ENCODE data around the gene EIF5AL1. TPM values are rescaled to one million over a fixed set of nuclear protein-coding genes. Genes with fewer than 3 reads are reported as not detected.
A peak's percentile ranks its signal among the peaks of the same experiment; 100 is the strongest.
"Not testable (repeated sequence)": the region's sequence is repeated elsewhere in the genome, so short reads cannot be mapped to it uniquely, and the experiment has no call there.

EIF5AL1 gene
- total RNA-seq, 1 donor from 2014 or later = 0.21 TPM

DNA sequence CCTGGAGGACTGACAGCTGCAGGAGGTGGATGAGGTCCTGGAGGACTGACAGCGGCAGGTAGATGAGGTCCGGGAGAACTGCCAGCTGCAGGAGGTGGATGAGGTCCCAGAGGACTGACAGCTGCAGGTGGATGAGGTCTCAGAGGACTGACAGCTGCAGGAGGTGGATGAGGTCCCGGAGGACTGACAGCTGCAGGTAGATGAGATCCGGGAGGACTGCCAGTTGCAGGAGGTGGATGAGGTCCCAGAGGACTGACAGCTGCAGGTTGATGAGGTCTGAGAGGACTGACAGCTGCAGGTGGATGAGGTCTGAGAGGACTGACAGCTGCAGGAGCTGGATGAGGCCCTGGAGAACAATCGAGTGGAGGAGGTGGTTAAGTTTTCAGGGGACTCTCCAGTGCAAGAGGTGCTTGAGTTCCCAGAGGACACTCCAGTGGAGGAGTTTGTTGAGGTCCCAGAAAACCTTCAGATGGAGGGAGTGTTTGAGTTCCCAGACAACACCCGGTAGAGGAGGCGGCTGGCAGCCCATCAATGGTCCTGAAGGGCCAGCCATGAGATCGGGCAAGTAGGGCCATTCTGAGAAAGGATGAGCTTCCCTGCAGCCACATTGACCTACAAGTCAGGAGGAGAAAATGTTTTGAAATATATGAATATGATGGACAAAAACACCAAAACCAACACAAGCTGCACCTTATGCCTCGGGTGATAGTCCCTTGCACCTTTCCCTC is 4.7 kb upstream of the EIF5AL1 start:
- Mint-ChIP-seq H3K36me3 (ENCODE audit: low read depth) (no peaks in the 10 kb centered on the region), H3K9me3 (peaks cover 6% of the 10 kb centered on the region), H3K4me3 (no peak overlapping the region), H3K4me1 (peaks cover 24% of the 10 kb centered on the region), H3K27ac (ENCODE audit: unreplicated experiment) (peak overlapping the region; percentile 57), H3K27me3 (ENCODE audit: low read depth) (no peaks in the 10 kb centered on the region)
- TF ChIP-seq, protein P1, sequence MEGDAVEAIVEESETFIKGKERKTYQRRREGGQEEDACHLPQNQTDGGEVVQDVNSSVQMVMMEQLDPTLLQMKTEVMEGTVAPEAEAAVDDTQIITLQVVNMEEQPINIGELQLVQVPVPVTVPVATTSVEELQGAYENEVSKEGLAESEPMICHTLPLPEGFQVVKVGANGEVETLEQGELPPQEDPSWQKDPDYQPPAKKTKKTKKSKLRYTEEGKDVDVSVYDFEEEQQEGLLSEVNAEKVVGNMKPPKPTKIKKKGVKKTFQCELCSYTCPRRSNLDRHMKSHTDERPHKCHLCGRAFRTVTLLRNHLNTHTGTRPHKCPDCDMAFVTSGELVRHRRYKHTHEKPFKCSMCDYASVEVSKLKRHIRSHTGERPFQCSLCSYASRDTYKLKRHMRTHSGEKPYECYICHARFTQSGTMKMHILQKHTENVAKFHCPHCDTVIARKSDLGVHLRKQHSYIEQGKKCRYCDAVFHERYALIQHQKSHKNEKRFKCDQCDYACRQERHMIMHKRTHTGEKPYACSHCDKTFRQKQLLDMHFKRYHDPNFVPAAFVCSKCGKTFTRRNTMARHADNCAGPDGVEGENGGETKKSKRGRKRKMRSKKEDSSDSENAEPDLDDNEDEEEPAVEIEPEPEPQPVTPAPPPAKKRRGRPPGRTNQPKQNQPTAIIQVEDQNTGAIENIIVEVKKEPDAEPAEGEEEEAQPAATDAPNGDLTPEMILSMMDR (conservative IDR thresholded peaks at IDR 0.05) = no peak
- no peak for DNase-seq (ENCODE audit: low read depth, low spot score)

DNA sequence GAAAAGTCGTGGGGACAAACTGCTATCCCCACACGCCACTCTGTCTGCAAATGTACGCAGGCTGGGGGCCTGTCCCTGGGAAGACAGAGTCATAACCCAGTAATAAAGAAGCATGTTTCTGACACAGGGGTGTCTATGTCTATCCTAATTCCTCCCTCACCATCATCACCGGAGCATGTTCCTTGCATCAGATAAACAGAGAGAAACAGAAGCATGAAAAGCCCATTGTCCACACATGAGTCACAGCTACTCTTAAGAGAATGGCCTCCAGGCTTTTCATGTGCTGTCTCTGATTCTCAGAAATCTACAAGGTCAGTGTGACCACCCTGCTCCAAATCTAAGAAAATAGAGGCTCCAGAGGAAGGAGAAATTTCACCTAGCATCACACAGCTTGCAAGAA is 4.1 kb upstream of the EIF5AL1 start:
- DNase-seq (ENCODE audit: low read depth, low spot score); H3K27me3 Mint-ChIP-seq (ENCODE audit: low read depth); H3K4me3 Mint-ChIP-seq; H3K9me3 Mint-ChIP-seq; H3K36me3 Mint-ChIP-seq (ENCODE audit: low read depth): not testable (repeated sequence)
- H3K27ac Mint-ChIP-seq (ENCODE audit: unreplicated experiment) = peak overlapping the region; percentile 57
- H3K4me1 Mint-ChIP-seq = peaks cover 19% of the 10 kb centered on the region

DNA sequence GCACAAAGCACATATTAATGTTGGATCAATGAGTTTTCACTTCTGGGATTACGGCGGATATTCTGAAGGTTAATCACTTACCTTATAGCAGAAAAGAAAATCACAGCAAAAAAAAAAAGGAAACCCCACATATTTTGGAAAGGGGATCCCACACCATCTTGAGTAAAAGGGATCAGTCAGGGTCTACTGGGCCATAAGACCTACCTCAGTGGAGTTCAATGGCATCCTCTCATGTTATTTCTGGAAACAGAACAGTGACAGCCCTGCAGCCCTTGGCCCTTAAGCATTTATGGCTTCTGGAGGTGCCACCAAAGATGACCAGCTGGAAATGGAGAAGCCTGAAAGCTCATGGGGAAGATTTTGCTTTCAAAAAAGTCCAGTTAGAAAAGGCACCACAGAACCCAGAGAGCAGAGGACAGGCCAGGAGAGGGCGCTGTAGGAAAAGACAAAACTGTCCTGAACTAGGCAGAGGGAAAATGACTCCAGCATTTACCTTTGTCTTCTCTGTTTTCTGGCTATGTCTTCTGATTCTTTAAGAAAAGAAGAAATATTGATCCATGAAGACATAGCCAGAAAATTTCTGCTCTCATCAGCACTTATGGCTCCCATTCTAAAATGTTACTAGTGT is 2.9 kb upstream of the EIF5AL1 start:
- peaks cover 19% of the 10 kb centered on the region for H3K4me1 Mint-ChIP-seq
- DNase-seq (ENCODE audit: low read depth, low spot score); H3K27ac Mint-ChIP-seq (ENCODE audit: unreplicated experiment); H3K27me3 Mint-ChIP-seq (ENCODE audit: low read depth); H3K9me3 Mint-ChIP-seq; H3K36me3 Mint-ChIP-seq (ENCODE audit: low read depth); H3K4me3 Mint-ChIP-seq: not testable (repeated sequence)

DNA sequence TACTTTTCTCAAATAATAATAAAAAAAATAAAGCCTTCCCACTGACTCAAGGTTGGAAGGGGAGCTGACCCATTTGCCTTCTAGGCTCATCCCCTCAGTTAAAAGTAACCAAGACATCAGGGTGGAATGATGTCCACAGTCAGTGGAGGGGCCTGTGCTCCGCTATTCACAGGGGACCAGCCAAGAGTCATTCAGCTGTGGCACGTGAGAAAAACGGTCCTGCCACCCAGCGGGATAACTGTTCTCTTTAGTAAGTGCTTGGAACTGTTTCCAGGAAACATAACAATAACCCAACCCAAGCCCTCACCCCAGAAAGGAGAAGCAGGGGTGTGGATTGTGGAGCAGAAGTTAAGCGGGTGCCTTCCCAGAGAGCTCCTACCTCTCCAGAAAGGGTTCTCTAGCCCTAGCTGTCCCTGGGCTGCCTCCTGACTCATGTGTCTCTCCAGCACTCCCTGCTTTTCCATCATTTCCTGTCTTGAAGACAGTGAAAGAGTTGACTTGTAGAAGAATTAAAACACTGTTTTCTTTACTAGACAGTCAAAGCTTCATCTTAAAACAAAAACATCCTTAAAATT is 2.3 kb upstream of the EIF5AL1 start:
- not testable (repeated sequence) for H3K4me3 Mint-ChIP-seq; H3K27me3 Mint-ChIP-seq (ENCODE audit: low read depth); H3K9me3 Mint-ChIP-seq; H3K27ac Mint-ChIP-seq (ENCODE audit: unreplicated experiment); DNase-seq (ENCODE audit: low read depth, low spot score); H3K36me3 Mint-ChIP-seq (ENCODE audit: low read depth)
- peaks cover 19% of the 10 kb centered on the region for H3K4me1 Mint-ChIP-seq

DNA sequence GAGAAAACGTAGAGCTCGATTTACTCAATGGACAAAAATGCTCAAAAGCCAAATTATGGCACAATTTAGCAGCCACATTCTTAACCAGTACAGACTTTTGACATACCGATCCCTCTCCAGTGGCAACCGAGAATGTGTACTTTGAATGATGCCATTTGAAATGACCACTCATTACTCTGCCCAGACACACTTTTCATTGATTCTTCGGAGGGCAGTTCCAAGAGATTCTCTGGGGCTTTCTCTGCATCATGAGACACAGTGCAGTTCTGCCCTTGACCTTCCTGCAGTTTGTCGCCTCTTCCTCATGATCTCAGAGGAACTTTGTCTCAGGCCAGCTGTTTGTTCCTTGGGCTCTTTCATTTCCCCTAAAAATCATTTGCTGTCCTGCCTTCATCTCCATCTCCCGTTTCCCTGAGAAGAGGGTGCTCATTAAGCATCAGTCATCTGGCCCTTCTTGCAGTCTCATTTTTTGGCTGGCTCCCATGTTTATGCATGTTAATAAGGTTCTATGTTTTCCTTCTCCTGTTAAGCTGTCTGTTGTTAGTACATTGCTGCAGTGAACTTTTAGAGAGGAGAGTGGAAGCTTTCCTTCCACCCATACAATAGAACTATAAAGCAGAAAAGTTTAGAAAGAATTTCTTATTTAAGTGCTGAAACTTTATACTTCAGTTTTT is 4.3 kb downstream of the EIF5AL1 start:
- not testable (repeated sequence) for H3K4me3 Mint-ChIP-seq; H3K27me3 Mint-ChIP-seq (ENCODE audit: low read depth); H3K36me3 Mint-ChIP-seq (ENCODE audit: low read depth); H3K9me3 Mint-ChIP-seq; H3K27ac Mint-ChIP-seq (ENCODE audit: unreplicated experiment); DNase-seq (ENCODE audit: low read depth, low spot score)
- H3K4me1 Mint-ChIP-seq = peaks cover 13% of the 10 kb centered on the region

DNA sequence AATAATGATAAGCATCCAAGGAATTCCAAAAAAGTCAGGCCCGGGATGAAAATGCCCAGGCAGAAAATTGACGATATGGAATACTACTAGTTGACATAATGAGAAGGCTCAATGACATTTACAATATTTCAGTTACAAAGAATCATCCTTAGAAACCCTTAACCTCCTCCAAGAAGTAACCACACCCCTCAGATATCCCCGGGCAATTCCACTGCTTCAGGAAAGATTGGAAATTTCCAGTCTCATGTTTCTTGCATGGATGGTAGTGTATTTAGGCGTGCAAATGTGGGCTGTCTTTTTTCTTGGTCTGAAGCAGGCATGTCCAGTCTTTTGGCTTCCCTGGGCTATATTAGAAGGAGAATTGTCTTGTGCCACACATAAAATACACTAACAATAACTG is 5.2 kb downstream of the EIF5AL1 start:
- H3K27me3 Mint-ChIP-seq (ENCODE audit: low read depth); DNase-seq (ENCODE audit: low read depth, low spot score); H3K36me3 Mint-ChIP-seq (ENCODE audit: low read depth); H3K27ac Mint-ChIP-seq (ENCODE audit: unreplicated experiment); H3K4me3 Mint-ChIP-seq; H3K9me3 Mint-ChIP-seq: not testable (repeated sequence)
- H3K4me1 Mint-ChIP-seq = peaks cover 13% of the 10 kb centered on the region

DNA sequence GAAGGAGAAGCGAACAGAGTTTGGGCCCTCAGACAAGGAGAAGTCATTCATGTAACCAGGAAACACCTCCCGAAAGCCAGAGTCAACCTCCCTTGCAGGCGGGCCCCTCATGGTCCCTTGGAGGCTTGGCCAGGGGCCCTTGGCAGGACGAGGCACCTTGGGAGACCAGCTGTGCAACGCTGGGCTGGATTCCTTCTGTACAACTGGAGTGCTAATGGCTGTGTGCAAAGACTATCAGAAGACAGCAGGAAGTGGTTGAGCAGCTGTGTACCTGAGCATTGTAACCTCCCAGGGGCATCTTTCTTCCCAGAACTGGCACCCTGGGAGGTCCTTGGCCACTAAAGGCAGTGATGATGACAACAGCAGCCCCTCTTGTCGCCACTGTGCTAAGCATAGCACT is 9.4 kb downstream of the EIF5AL1 start:
- DNase-seq (ENCODE audit: low read depth, low spot score); H3K9me3 Mint-ChIP-seq; H3K4me3 Mint-ChIP-seq; H3K36me3 Mint-ChIP-seq (ENCODE audit: low read depth); H3K27ac Mint-ChIP-seq (ENCODE audit: unreplicated experiment); H3K4me1 Mint-ChIP-seq; H3K27me3 Mint-ChIP-seq (ENCODE audit: low read depth): not testable (repeated sequence)

DNA sequence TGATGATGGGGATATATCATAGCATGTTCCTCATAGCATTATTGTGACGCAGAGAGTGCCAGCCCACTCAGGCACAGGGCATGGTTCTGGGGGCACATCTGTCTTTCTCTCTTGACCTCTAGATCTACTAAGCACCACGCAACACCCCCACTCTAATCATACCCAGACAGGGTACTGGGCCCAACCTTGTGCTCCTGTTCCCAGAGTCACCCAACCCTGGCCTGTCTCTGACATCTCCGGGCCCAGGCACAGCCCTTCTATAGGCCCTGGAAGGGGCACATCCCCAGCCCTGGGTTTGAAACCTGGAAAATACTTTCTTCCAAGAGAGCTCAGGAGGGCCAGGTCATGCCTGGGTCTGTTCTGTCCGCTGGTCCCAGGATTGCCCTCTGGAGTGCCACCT is 10.1 kb downstream of the EIF5AL1 start:
- H3K27ac Mint-ChIP-seq (ENCODE audit: unreplicated experiment); H3K27me3 Mint-ChIP-seq (ENCODE audit: low read depth); DNase-seq (ENCODE audit: low read depth, low spot score); H3K4me3 Mint-ChIP-seq; H3K36me3 Mint-ChIP-seq (ENCODE audit: low read depth); H3K9me3 Mint-ChIP-seq; H3K4me1 Mint-ChIP-seq: not testable (repeated sequence)

DNA sequence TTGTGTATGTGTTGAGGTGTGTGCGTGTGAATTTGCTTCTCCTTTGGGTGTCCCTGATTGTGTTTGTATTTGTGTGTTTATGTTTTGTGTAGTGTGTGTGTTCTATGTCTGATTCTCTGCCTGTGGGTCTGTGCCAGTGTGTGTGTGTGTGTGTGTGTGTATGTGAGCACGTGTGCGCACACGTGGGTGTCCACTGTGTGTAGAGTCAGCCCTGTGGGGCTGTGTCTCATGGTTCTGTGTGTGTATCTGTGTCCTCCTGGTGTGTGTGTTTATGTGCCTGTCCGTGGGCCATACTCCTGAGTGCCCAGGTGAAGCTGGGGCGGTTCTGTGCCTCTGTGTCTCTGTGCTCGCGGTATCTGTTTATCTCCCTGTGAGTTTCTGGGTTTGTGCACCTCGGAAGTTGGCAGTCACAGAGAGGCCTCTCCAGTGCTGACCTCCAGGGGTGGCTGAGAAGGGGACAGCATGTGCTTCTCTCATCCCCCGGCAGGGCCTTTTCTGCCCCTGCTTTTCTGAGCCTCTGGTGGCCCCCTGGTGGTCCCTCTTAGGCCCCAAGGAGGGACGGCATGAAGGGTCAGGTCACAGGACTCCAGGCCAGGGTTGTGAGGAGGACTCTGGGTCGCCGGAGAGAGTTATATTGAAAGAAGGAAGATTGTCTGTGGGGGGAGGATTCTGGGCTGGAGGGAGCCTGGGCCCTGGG is 11.0 kb downstream of the EIF5AL1 start:
- H3K9me3 Mint-ChIP-seq; H3K4me3 Mint-ChIP-seq; H3K36me3 Mint-ChIP-seq (ENCODE audit: low read depth); H3K4me1 Mint-ChIP-seq; H3K27me3 Mint-ChIP-seq (ENCODE audit: low read depth); DNase-seq (ENCODE audit: low read depth, low spot score): not testable (repeated sequence)
- peak overlapping the region; percentile 89 for H3K27ac Mint-ChIP-seq (ENCODE audit: unreplicated experiment)

DNA sequence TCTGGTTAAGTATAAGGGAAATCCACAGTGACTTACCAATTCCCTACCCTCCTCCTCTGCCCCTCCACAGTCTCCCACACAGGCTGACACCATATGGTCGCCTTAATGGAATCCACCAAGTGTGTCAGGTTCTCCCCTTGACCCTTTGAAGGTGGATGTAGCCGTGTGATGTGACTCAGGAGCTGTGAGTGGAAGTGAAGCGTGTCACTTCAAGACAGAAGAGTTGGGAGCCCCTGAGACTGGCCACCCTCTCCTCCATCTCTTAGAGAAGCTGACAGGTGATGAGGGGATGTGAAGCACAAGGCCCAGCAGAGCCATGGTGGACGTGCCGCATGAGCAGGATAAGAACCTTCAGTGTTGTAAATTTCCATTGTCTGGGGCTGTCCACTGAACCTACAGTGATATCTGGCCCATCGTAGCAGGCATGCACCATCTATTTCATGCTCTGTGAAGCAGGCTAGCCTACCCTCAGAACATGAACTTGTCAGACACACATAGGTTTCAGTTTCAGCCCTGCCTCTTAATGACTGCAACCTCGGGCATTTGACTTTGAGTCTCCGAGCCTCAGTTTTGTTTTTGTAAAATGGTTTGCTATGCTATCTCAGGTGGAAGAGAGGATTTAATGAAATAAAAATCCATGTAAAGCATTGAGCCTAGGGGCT is 12.8 kb downstream of the EIF5AL1 start:
- H3K9me3 Mint-ChIP-seq; H3K4me1 Mint-ChIP-seq; H3K4me3 Mint-ChIP-seq; H3K27ac Mint-ChIP-seq (ENCODE audit: unreplicated experiment); DNase-seq (ENCODE audit: low read depth, low spot score); H3K27me3 Mint-ChIP-seq (ENCODE audit: low read depth); H3K36me3 Mint-ChIP-seq (ENCODE audit: low read depth): not testable (repeated sequence)

DNA sequence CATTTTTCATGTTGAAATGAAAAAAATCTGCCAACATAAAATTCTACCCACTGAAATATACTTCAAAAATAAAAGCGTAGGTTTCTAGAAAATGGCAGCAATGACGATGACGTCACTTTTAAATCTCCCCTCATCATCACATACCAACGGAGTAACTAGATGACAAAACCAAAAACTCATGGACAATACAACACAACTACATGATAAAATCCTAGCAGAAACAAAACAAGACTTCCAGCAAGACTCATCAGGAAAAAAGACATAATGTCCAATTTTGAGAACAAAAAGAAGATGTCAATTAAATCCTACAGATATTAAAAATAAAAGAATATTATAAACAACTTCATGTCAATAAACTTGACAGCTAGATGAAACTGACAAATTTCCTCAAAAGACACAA is 15.9 kb downstream of the EIF5AL1 start:
- H3K9me3 Mint-ChIP-seq; H3K27ac Mint-ChIP-seq (ENCODE audit: unreplicated experiment): not testable (repeated sequence)

More for the DNA sequence above, 15.9 kb downstream of the EIF5AL1 start:
- not testable (repeated sequence) for H3K4me3 Mint-ChIP-seq; H3K4me1 Mint-ChIP-seq; H3K36me3 Mint-ChIP-seq (ENCODE audit: low read depth); DNase-seq (ENCODE audit: low read depth, low spot score); H3K27me3 Mint-ChIP-seq (ENCODE audit: low read depth)
